NCI-H82 treated with DMSO at 0.1 percent for 48 hours (cell line): ENCODE results near the gene CATSPERE.
"Not testable (repeated sequence)": the region's sequence is repeated elsewhere in the genome, so short reads cannot be mapped to it uniquely, and the experiment has no call there.

Source experiments
- DNase-seq: peaks from one replicate; lab custom pipeline; 2025; ENCODE audit not compliant: unreplicated experiment; lab: John Stamatoyannopoulos, UW

CATSPERE gene

GRCh38 chr1:244545511-244545910 lies 84.4 kb downstream of the CATSPERE start:
- DNase-seq, result no peak

- no peak for DNase-seq
Observed at GRCh38 chr1:244548558-244549115, 87.6 kb downstream of the CATSPERE start.

DNA sequence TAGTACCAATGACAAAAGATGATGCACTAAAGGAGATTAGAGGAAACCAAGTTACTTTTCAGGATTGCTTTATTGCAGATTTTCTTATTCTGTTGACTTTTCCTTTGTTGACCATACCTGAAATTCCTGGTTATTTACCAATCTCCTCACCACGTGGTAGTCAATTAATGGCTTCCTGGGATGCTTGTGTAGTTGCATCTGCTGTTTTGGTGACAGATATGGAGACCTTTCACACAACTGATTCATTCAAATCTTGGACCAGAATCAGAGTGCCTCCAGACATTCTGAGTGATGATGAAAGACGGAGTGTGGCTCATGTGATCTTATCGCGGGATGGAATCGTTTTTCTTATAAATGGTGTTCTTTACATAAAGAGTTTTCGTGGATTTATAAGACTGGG lies 91.3 kb downstream of the CATSPERE start:
- no peak for DNase-seq

- DNase-seq, result no peak
Observed at GRCh38 chr1:244556263-244556662, 95.2 kb downstream of the CATSPERE start.

DNA sequence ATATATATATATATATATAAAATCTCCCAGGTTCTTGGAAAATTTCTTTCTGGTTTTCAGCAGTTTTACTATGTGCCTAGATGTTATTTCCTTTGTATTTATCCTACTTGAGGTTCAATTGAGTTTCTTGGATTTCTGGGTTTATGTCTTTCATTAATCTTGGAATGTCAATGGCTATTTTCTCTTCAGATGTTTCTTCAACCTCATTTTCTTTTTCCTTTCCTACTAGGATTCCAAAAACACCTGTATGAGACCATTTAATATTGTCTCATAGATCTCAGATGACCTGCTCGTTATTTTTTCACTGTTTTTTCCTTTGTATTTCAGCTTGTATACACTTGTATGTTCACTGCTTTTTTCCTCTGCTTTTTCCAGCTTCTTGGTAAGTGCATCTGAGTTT lies 96.5 kb downstream of the CATSPERE start:
- no peak for DNase-seq

DNA sequence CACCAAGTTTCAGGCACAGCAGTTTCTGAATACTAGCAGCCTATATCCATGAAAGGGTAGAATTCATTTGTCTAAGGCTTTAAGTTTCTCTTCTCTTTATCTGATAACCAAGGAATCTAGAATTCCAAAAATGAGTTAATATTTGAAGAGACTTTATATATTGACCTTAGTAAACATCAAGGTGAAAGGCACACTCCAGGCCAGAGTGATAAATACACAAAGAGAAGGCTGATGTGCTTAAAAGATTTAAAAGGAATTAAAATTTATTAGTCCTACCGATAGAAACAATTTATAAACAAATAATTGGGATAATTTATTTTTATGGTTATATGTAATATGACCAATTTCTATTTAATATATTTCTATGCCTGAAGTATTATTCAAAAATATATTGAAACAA lies 98.5 kb downstream of the CATSPERE start:
- no peak for DNase-seq

GRCh38 chr1:244562877-244563276 lies 101.8 kb downstream of the CATSPERE start:
- DNase-seq, result not testable (repeated sequence)

GRCh38 chr1:244573768-244574167 lies 112.7 kb downstream of the CATSPERE start:
- no peak for DNase-seq

GRCh38 chr1:244576259-244576892 lies 115.3 kb downstream of the CATSPERE start:
- DNase-seq, result no peak

DNA sequence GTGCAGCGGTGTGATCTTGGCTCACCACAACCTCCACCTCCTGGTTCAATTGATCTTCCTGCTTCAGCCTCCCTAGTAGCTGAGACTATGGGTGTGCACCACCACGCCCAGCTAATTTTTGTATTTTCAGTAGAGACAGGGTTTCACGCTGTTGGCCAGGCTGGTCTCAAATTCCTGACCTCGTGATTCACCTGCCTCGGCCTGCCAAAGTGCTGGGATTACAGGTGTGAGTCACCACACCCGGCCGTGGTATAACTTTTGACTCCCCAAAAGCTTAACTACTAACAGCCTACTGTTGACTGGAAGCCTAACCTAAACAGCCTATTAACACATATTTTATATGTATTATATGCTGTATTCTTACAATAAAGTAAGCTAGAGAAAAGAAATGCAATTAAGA lies 117.1 kb downstream of the CATSPERE start:
- not testable (repeated sequence) for DNase-seq

- DNase-seq, result no peak
Observed at GRCh38 chr1:244583358-244583982, 122.4 kb downstream of the CATSPERE start.

- no peak for DNase-seq
Observed at GRCh38 chr1:244585867-244586266, 124.8 kb downstream of the CATSPERE start.

GRCh38 chr1:244590670-244591069 lies 129.6 kb downstream of the CATSPERE start:
- DNase-seq, result no peak

GRCh38 chr1:244598611-244599010 lies 137.5 kb downstream of the CATSPERE start:
- no peak for DNase-seq

DNA sequence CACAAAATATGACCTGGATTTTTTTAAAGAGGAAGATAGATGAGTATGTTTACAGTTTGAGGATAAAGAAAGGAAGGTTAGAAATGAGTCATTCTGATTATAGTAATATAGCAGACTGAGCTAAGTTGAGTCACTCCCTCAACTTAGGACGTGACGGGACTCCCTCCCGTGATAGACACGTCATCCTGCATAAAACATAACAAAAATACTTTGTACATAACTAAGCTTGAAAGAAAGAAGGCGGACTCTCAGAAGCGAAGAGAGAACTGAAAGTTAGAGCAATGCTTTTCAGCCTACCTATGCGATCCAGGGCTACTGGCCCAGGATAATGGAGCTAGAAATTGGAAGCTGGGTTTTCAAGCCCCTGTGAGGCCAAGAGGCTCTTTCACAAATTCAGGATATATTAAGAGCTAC lies 138.9 kb downstream of the CATSPERE start:
- DNase-seq, result no peak

GRCh38 chr1:244601336-244601735 lies 140.3 kb downstream of the CATSPERE start:
- DNase-seq, result no peak

- DNase-seq, result peak; percentile 14
Observed at GRCh38 chr1:244603498-244603897, 142.4 kb downstream of the CATSPERE start.

GRCh38 chr1:244605835-244606370 lies 144.8 kb downstream of the CATSPERE start:
- no peak for DNase-seq

DNA sequence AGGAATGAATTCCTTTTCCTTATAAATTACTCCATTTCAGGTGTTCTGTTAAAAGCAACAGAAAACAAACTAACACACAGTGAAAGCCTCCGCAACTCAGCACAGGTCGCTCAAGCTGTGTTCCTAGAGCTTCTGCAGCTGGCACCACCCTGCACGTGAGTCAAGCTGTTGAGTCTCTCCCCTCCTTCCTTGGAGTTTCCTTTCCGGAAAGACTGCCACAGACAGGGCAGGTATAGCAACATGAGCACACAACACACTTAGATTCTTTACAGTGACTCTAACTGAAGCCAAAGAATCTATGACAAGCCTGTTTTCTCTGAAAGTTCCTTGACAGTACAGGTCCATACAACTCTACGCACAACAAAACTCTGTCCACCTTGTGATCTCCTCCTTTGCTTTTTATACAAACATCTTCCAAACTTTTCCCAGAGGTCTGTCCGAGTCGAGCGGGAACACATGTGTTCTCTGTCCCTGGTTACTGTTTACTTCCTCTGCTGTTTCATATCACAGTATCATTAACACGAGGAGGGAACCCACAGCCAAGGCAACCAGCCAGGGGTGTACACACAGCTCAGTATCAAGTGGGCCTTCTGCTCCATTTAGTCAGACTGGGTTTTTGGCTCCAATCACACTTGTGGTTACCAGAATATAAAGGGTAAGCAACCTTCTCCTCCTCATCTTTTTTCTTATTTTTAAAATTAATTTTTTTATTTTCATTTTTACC lies 153.2 kb downstream of the CATSPERE start:
- DNase-seq, result no peak

- DNase-seq, result no peak
Observed at GRCh38 chr1:244614879-244615278, 153.8 kb downstream of the CATSPERE start.

DNA sequence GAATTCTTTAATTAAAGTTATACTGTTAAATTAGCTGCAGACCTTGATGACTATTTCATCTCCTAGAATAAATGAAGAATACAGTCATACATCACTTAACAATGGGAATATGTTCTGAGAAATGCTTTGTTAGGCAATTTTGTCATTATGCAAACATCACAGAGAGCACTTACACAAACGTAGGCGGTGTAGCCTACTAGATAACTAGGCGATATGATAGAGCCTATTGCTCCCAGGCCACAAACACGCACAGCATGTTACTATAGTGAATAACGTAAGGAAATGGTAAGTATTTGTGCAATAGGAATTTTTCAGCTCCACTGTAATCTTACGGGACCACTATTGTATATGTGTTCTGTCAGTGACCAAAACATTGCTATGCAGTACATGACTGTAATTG lies 154.2 kb downstream of the CATSPERE start:
- no peak for DNase-seq

DNA sequence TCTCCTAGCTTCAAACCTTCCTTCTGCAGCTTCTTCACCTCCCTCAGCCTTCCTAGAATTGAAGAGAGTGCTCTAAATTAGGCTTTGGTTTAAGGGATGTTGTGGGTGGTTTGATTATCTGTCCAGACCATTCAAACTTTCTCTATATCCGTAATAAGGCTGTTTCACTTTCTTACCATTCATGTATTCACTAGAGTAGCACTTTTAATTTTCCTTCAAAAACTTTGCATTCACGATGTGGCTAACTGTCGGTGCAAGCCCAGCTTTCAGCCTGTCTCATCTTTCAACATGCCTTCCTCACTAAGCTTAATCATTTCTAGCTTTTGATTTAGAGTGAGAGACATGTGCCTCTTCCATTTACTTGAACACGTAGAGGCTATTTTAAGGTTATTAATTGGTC lies 165.6 kb downstream of the CATSPERE start:
- DNase-seq, result no peak
